ENCODE measurements around the gene PRDM4.

- TF ChIP-seq EZH2 (IDR thresholded peaks at IDR 0.05; ENCODE audit: borderline replicate concordance), result no peak
- no peak for TF ChIP-seq CTCF (IDR thresholded peaks at IDR 0.05; ENCODE audit: poor library complexity)
- TF ChIP-seq EZH2phosphoT487 (IDR thresholded peaks at IDR 0.05; ENCODE audit: low read depth, severe bottlenecking, unreplicated experiment), result no peak
Observed at GRCh38 chr12:107767466-107767865, 6.5 kb upstream of the PRDM4 start.

All from hepatocyte (in vitro differentiated cells).